HG03565 (cell line): ENCODE results near the gene DENND1A.

Source experiments
- ATAC-seq: cut with Tn5 transposase; IDR thresholded peaks from one replicate; pipeline ENCODE4 v1.9.1; 2021; ENCODE audit warnings: mild to moderate bottlenecking, moderate library complexity; ENCODE audit not compliant: unreplicated experiment

Gene DENND1A

GRCh38 chr9:123350590-123351310 lies 579.2 kb downstream of the DENND1A start:
- ATAC-seq, result no peak

GRCh38 chr9:123349691-123350480 lies 580.0 kb downstream of the DENND1A start:
- ATAC-seq, result no peak

- ATAC-seq, result no peak
Measured at GRCh38 chr9:123349033-123349432, 580.9 kb downstream of the DENND1A start.

GRCh38 chr9:123348317-123348992 lies 581.5 kb downstream of the DENND1A start:
- ATAC-seq, result no peak

- no peak for ATAC-seq
Measured at GRCh38 chr9:123347289-123348060, 582.5 kb downstream of the DENND1A start.

GRCh38 chr9:123346826-123347225 lies 583.1 kb downstream of the DENND1A start:
- no peak for ATAC-seq

GRCh38 chr9:123346026-123346425 lies 583.9 kb downstream of the DENND1A start:
- ATAC-seq, result no peak

GRCh38 chr9:123345567-123345955 lies 584.4 kb downstream of the DENND1A start:
- no peak for ATAC-seq

GRCh38 chr9:123344192-123344949 lies 585.6 kb downstream of the DENND1A start:
- no peak for ATAC-seq

GRCh38 chr9:123343443-123344191 lies 586.3 kb downstream of the DENND1A start:
- peak; percentile 30 for ATAC-seq

GRCh38 chr9:123342247-123342646 lies 587.7 kb downstream of the DENND1A start:
- ATAC-seq, result no peak

GRCh38 chr9:123341816-123342215 lies 588.1 kb downstream of the DENND1A start:
- ATAC-seq, result no peak

GRCh38 chr9:123339666-123340510 lies 590.0 kb downstream of the DENND1A start:
- peak; percentile 34 for ATAC-seq

- peak; percentile 53 for ATAC-seq
Measured at GRCh38 chr9:123338710-123339665, 590.9 kb downstream of the DENND1A start.

- no peak for ATAC-seq
Measured at GRCh38 chr9:123337971-123338370, 592.0 kb downstream of the DENND1A start.

- no peak for ATAC-seq
Measured at GRCh38 chr9:123336959-123337358, 593.0 kb downstream of the DENND1A start.

GRCh38 chr9:123336449-123336848 lies 593.5 kb downstream of the DENND1A start:
- no peak for ATAC-seq

- no peak for ATAC-seq
Measured at GRCh38 chr9:123335986-123336329, 594.0 kb downstream of the DENND1A start.
